GM18858 (cell line): ENCODE data around the gene MARF1.
"Not testable (repeated sequence)": the region's sequence is repeated elsewhere in the genome, so short reads cannot be mapped to it uniquely, and the experiment has no call there.

ENCODE experiments used
- ATAC-seq: cut with Tn5 transposase; IDR thresholded peaks from one replicate; pipeline ENCODE4 v1.9.1; 2021; ENCODE audit not compliant: unreplicated experiment

Gene MARF1

GRCh38 chr16:15573274-15573895 is 69.6 kb downstream of the MARF1 start:
- ATAC-seq, result no peak

GRCh38 chr16:15572329-15573001 is 70.5 kb downstream of the MARF1 start:
- no peak for ATAC-seq

- no peak for ATAC-seq
Measured at GRCh38 chr16:15571557-15571956, 71.4 kb downstream of the MARF1 start.

GRCh38 chr16:15570666-15571065 is 72.3 kb downstream of the MARF1 start:
- ATAC-seq, result not testable (repeated sequence)

GRCh38 chr16:15567823-15568222 is 75.1 kb downstream of the MARF1 start:
- ATAC-seq, result no peak

GRCh38 chr16:15566095-15566494 is 76.9 kb downstream of the MARF1 start:
- no peak for ATAC-seq

GRCh38 chr16:15564604-15565339 is 78.2 kb downstream of the MARF1 start:
- ATAC-seq, result no peak

GRCh38 chr16:15559176-15559575 is 83.8 kb downstream of the MARF1 start:
- no peak for ATAC-seq

- ATAC-seq, result no peak
Measured at GRCh38 chr16:15557258-15557657, 85.7 kb downstream of the MARF1 start.

GRCh38 chr16:15556130-15556529 is 86.8 kb downstream of the MARF1 start:
- no peak for ATAC-seq

GRCh38 chr16:15553313-15554088 is 89.5 kb downstream of the MARF1 start:
- ATAC-seq, result no peak

GRCh38 chr16:15552507-15552906 is 90.4 kb downstream of the MARF1 start:
- no peak for ATAC-seq

- ATAC-seq, result no peak
Measured at GRCh38 chr16:15548482-15548891, 94.5 kb downstream of the MARF1 start.

GRCh38 chr16:15547768-15548096 is 95.2 kb downstream of the MARF1 start:
- ATAC-seq, result no peak

- not testable (repeated sequence) for ATAC-seq
Measured at GRCh38 chr16:15547072-15547767, 95.7 kb downstream of the MARF1 start.

GRCh38 chr16:15545544-15545943 is 97.4 kb downstream of the MARF1 start:
- ATAC-seq, result no peak

- ATAC-seq, result no peak
Measured at GRCh38 chr16:15544405-15544804, 98.5 kb downstream of the MARF1 start.
